ENCODE measurements around the gene FANCI. TPM values are rescaled to one million over a fixed set of nuclear protein-coding genes. Genes with fewer than 3 reads are reported as not detected.

The FANCI gene
- total and polyA plus RNA-seq, 10 donors, result 4.4 to 19.4 (median 13.7) TPM

DNA sequence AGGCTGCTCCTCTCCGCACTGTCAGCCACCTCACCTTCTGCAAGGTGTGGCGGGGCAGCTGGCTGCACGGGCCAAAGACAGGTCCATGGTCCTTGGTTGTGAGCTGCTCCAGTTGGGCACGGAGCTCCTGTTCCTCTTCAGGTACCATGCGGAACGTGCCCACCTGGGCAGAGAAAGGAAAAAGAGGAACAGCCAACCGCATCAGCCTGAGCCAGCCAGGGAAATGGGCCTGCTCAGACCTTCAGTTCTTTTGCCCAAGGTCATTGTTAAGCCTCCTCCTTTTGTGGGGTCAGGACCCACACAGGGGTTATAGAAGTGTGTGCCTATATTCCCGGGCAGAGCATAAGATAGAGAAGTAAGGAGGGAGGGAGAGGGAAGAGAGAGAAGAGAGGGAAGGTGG is 25.2 kb upstream of the FANCI start:
- intact Hi-C loops (cut with DNase I; ENCODE audit: low total_unique reads), result no loop called here
- Histone ChIP-seq H3K4me3 (no peak overlapping the region), H3K27me3 (replicated peaks in 1 of 7) (no peaks in the 10 kb centered on the region), H3K9me3 (no peaks in the 10 kb centered on the region), H3K27ac (no peak overlapping the region), H3K4me1 (no peaks in the 10 kb centered on the region), H3K36me3 (no peaks in the 10 kb centered on the region)
- no peak for DNase-seq
- 78 to 91% (median 85%) methylated on average over 4 to 8 of the region's 8 CpGs for WGBS, 5 donors
- TF ChIP-seq POLR2AphosphoS5 (IDR thresholded peaks at IDR 0.05) (no peak), POLR2A (IDR thresholded peaks at IDR 0.05) (no peak)
- TF ChIP-seq, protein P1, sequence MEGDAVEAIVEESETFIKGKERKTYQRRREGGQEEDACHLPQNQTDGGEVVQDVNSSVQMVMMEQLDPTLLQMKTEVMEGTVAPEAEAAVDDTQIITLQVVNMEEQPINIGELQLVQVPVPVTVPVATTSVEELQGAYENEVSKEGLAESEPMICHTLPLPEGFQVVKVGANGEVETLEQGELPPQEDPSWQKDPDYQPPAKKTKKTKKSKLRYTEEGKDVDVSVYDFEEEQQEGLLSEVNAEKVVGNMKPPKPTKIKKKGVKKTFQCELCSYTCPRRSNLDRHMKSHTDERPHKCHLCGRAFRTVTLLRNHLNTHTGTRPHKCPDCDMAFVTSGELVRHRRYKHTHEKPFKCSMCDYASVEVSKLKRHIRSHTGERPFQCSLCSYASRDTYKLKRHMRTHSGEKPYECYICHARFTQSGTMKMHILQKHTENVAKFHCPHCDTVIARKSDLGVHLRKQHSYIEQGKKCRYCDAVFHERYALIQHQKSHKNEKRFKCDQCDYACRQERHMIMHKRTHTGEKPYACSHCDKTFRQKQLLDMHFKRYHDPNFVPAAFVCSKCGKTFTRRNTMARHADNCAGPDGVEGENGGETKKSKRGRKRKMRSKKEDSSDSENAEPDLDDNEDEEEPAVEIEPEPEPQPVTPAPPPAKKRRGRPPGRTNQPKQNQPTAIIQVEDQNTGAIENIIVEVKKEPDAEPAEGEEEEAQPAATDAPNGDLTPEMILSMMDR (IDR thresholded peaks at IDR 0.05 in 8 of 11, conservative IDR thresholded peaks at IDR 0.05 in 3 of 11), result no peak

DNA sequence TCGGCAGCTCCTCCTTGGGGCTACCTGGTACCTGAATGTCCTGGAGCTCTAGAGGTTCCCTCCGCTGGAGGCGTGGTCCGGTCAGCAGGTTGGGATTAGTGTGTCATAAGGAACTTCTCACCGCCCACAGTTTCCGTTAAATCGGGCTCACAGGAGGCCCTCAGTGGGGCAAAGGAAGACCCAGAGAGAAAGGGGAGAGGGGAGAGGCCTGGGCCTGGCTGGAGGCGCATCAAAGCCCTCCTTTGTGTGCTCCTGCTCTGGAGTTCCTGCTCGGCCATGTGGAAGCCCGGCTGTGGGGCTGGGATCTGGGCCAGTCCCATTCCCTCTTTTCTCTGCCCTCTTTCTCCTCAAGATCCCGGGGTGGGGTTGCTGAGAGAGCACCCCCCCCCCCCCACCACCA is 22.2 kb upstream of the FANCI start, which contains the start of gene RLBP1:
Gene RLBP1 (minus strand): TSS at position 37 of the 400 bp plus-strand sequence. CDS start 2,604 bp downstream, outside the sequence.
- no peak for DNase-seq
- no peak for TF ChIP-seq POLR2AphosphoS5 (IDR thresholded peaks at IDR 0.05)
- TF ChIP-seq POLR2A (IDR thresholded peaks at IDR 0.05), result no peak
- TF ChIP-seq, protein P1 (IDR thresholded peaks at IDR 0.05 in 8 of 11, conservative IDR thresholded peaks at IDR 0.05 in 3 of 11), result no peak
- no peaks in the 10 kb centered on the region for H3K4me1 ChIP-seq
- no peaks in the 10 kb centered on the region for H3K36me3 ChIP-seq
- H3K27ac ChIP-seq, result no peak within 1 kb of the TSS
- no peaks in the 10 kb centered on the region for H3K9me3 ChIP-seq
- intact Hi-C loops (cut with DNase I; ENCODE audit: low total_unique reads), result no loop called here
- H3K4me3 ChIP-seq, result no peak within 1 kb of the TSS
- H3K27me3 ChIP-seq (replicated peaks in 1 of 7), result no peaks in the 10 kb centered on the region
- 77 to 86% (median 79%) methylated on average over 11 of the region's 11 CpGs for whole genome bisulfite sequencing, 5 donors

DNA sequence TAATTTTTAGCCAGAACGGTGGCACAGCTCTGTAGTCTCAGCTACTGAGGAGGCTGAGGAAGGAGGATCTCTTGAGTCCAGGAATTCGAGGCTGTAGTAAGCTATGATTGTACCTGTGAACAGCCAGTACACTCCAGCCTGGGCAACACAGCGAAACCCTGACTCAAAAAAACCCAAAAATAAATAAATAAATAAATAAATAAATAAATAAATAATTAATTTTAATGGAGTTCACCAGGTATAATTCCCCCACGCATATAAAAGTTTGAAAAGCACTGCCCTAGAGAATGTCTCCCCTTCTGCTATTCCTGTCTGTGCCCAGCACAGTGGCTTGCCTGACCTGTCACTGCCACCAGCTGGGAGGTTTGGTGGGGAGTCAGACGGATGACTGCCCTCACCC is 18.2 kb upstream of the FANCI start:
- no peak overlapping the region for H3K4me3 ChIP-seq
- 85 to 93% (median 88%) methylated on average over 5 of the region's 5 CpGs for WGBS, 5 donors
- DNase-seq, result no peak
- no peaks in the 10 kb centered on the region for H3K27me3 ChIP-seq (replicated peaks in 1 of 7)
- no peaks in the 10 kb centered on the region for H3K4me1 ChIP-seq
- TF ChIP-seq, protein P1 (IDR thresholded peaks at IDR 0.05 in 8 of 11, conservative IDR thresholded peaks at IDR 0.05 in 3 of 11), result no peak
- no peak for TF ChIP-seq POLR2A (IDR thresholded peaks at IDR 0.05)
- TF ChIP-seq POLR2AphosphoS5 (IDR thresholded peaks at IDR 0.05), result no peak
- no peak overlapping the region for H3K27ac ChIP-seq
- H3K9me3 ChIP-seq, result no peaks in the 10 kb centered on the region
- H3K36me3 ChIP-seq, result no peaks in the 10 kb centered on the region
- intact Hi-C loops (cut with DNase I; ENCODE audit: low total_unique reads), result no loop called here

- TF ChIP-seq POLR2A (IDR thresholded peaks at IDR 0.05), result no peak
- TF ChIP-seq POLR2AphosphoS5 (IDR thresholded peaks at IDR 0.05), result no peak
- TF ChIP-seq, protein P1 (IDR thresholded peaks at IDR 0.05 in 8 of 11, conservative IDR thresholded peaks at IDR 0.05 in 3 of 11), result no peak
- no peaks in the 10 kb centered on the region for H3K36me3 ChIP-seq
- H3K4me3 ChIP-seq, result no peak overlapping the region
- intact Hi-C loops (cut with DNase I; ENCODE audit: low total_unique reads), result no loop called here
- DNase-seq, result no peak
- no peak overlapping the region for H3K27ac ChIP-seq
- 87 to 90% (median 88%) methylated on average over 13 to 14 of the region's 14 CpGs for WGBS, 5 donors
- no peaks in the 10 kb centered on the region for H3K4me1 ChIP-seq
- H3K9me3 ChIP-seq, result no peaks in the 10 kb centered on the region
- no peaks in the 10 kb centered on the region for H3K27me3 ChIP-seq (replicated peaks in 1 of 7)
Measured at GRCh38 chr15:89226359-89227221, 17.2 kb upstream of the FANCI start.
